GM12891 (cell line): ENCODE measurements around the gene PUM1.
"Not testable (repeated sequence)": the region's sequence is repeated elsewhere in the genome, so short reads cannot be mapped to it uniquely, and the experiment has no call there.

Experiments used
- DNase-seq: peaks from one replicate; pipeline ENCODE4 v3.0.0; 2011; ENCODE audit warnings: low spot score; ENCODE audit not compliant: insufficient read length
- FAIRE-seq: peaks from 2 replicates; lab custom pipeline; 2011; peaks lifted over from hg19 to GRCh38; lab: Jason Lieb, UNC
- PAX5 ChIP-seq: IDR thresholded peaks from 2 replicates; pipeline ENCODE4 v1.6.1; 2011; ENCODE audit warnings: low read length, moderate library complexity, mild to moderate bottlenecking; ENCODE audit not compliant: insufficient read depth, severe bottlenecking
- POLR2A ChIP-seq: IDR thresholded peaks from 2 replicates; pipeline ENCODE4 v1.6.1; 2011; ENCODE audit warnings: low read depth, low read length, control low read depth
- POLR2AphosphoS5 ChIP-seq: IDR thresholded peaks from 2 replicates; pipeline ENCODE4 v1.6.1; 2011; ENCODE audit warnings: low read depth, low read length, control low read depth
- POU2F2 ChIP-seq: IDR thresholded peaks from 2 replicates; pipeline ENCODE4 v1.6.1; 2011; ENCODE audit warnings: low read depth, mild to moderate bottlenecking, control low read depth, low read length, moderate library complexity
- SPI1 ChIP-seq: IDR thresholded peaks from 2 replicates; pipeline ENCODE4 v1.6.1; 2011; ENCODE audit warnings: low read depth, low read length, control low read depth
- TAF1 ChIP-seq: IDR thresholded peaks from 2 replicates; pipeline ENCODE4 v1.6.1; 2011; ENCODE audit warnings: low read depth, low read length, control low read depth

The PUM1 gene

GRCh38 chr1:30952098-30952497, 113.4 kb downstream of the PUM1 start:
- no peak for TF ChIP-seq PAX5
- no peak for TF ChIP-seq POLR2A
- TF ChIP-seq POU2F2, result no peak
- TF ChIP-seq TAF1, result no peak
- TF ChIP-seq POLR2AphosphoS5, result no peak
- no peak for TF ChIP-seq SPI1
- FAIRE-seq, result no peak
- no peak for DNase-seq

- DNase-seq, result no peak
- TF ChIP-seq POLR2AphosphoS5 (no peak), POLR2A (no peak), PAX5 (no peak), SPI1 (no peak), POU2F2 (no peak), TAF1 (no peak)
- FAIRE-seq, result no peak
Observed at GRCh38 chr1:30950700-30951099, 114.8 kb downstream of the PUM1 start.

- no peak for DNase-seq
- TF ChIP-seq TAF1 (no peak), SPI1 (no peak), POU2F2 (no peak), POLR2A (no peak), POLR2AphosphoS5 (no peak), PAX5 (no peak)
- FAIRE-seq, result no peak
Observed at GRCh38 chr1:30950053-30950452, 115.5 kb downstream of the PUM1 start.

- not testable (repeated sequence) for DNase-seq, FAIRE-seq
Observed at GRCh38 chr1:30949487-30949838, 116.1 kb downstream of the PUM1 start.

GRCh38 chr1:30948813-30949486, 116.6 kb downstream of the PUM1 start:
- peak; percentile 80 for FAIRE-seq
- not testable (repeated sequence) for DNase-seq

- FAIRE-seq (no peak), DNase-seq (no peak)
- no peak for TF ChIP-seq SPI1
- no peak for TF ChIP-seq POLR2AphosphoS5
Observed at GRCh38 chr1:30948278-30948677, 117.2 kb downstream of the PUM1 start.

GRCh38 chr1:30947212-30947611, 118.3 kb downstream of the PUM1 start:
- FAIRE-seq (no peak), DNase-seq (no peak)
- TF ChIP-seq TAF1 (no peak), POLR2A (no peak), POLR2AphosphoS5 (no peak), POU2F2 (no peak), SPI1 (no peak), PAX5 (no peak)

GRCh38 chr1:30942326-30942963, 123.1 kb downstream of the PUM1 start:
- no peak for DNase-seq

GRCh38 chr1:30940541-30940940, 125.0 kb downstream of the PUM1 start:
- no peak for FAIRE-seq
- no peak for DNase-seq
- TF ChIP-seq PAX5 (no peak), SPI1 (no peak), POLR2AphosphoS5 (no peak), POU2F2 (no peak), TAF1 (no peak), POLR2A (no peak)

More at GRCh38 chr1:30942326-30942963, 123.1 kb downstream of the PUM1 start:
- FAIRE-seq, result no peak
- TF ChIP-seq POLR2AphosphoS5 (no peak), SPI1 (no peak), POU2F2 (no peak), POLR2A (no peak), PAX5 (no peak), TAF1 (no peak)

- TF ChIP-seq POLR2AphosphoS5 (no peak), POLR2A (no peak), POU2F2 (no peak), SPI1 (no peak), PAX5 (no peak), TAF1 (no peak)
- FAIRE-seq, result no peak
- no peak for DNase-seq
Observed at GRCh38 chr1:30936541-30937171, 128.9 kb downstream of the PUM1 start.

GRCh38 chr1:30935758-30936157, 129.8 kb downstream of the PUM1 start:
- peak; percentile 91 for FAIRE-seq

More at GRCh38 chr1:30935758-30936157, 129.8 kb downstream of the PUM1 start:
- not testable (repeated sequence) for DNase-seq
